ENCODE data around the gene PTPRD.
"Not testable (repeated sequence)": the region's sequence is repeated elsewhere in the genome, so short reads cannot be mapped to it uniquely, and the experiment has no call there.

- TF ChIP-seq CTCF (IDR thresholded peaks at IDR 0.05 in 2 of 3, conservative IDR thresholded peaks at IDR 0.05 in 1 of 3; ENCODE audit: borderline replicate concordance in 1 of 3, insufficient read depth in 1 of 3, low read depth in 2 of 3, low read length in 2 of 3); ATF3 (IDR thresholded peaks at IDR 0.05); MAX (IDR thresholded peaks at IDR 0.05); POLR2A (IDR thresholded peaks at IDR 0.05; ENCODE audit: borderline replicate concordance, extremely low read depth, insufficient read depth, insufficient read length); EZH2 (IDR thresholded peaks at IDR 0.05); POLR2AphosphoS5 (IDR thresholded peaks at IDR 0.05; ENCODE audit: low read depth, low read length): not testable (repeated sequence)
Measured at GRCh38 chr9:9931464-9931863, 681.3 kb downstream of the PTPRD start.
